ENCODE data around the gene PCSK6.

Gene PCSK6

GRCh38 chr15:101483462-101483861, 6.0 kb downstream of the PCSK6 start:
- DNase-seq (ENCODE audit: low read depth, low spot score) = no peak

GRCh38 chr15:101482526-101483371, 6.8 kb downstream of the PCSK6 start:
- DNase-seq (ENCODE audit: low read depth, low spot score) = no peak

- DNase-seq (ENCODE audit: low read depth, low spot score) = no peak
Measured at GRCh38 chr15:101481917-101482525, 7.5 kb downstream of the PCSK6 start.

GRCh38 chr15:101481381-101481705, 8.2 kb downstream of the PCSK6 start:
- no peak for DNase-seq (ENCODE audit: low read depth, low spot score)

- no peak for DNase-seq (ENCODE audit: low read depth, low spot score)
Measured at GRCh38 chr15:101480613-101481380, 8.7 kb downstream of the PCSK6 start.

- DNase-seq (ENCODE audit: low read depth, low spot score) = no peak
Measured at GRCh38 chr15:101479851-101480612, 9.5 kb downstream of the PCSK6 start.

GRCh38 chr15:101479342-101479845, 10.1 kb downstream of the PCSK6 start:
- no peak for DNase-seq (ENCODE audit: low read depth, low spot score)

GRCh38 chr15:101478701-101479341, 10.7 kb downstream of the PCSK6 start:
- no peak for DNase-seq (ENCODE audit: low read depth, low spot score)

GRCh38 chr15:101477851-101478362, 11.6 kb downstream of the PCSK6 start:
- peak; percentile 11 for DNase-seq (ENCODE audit: low read depth, low spot score)

- DNase-seq (ENCODE audit: low read depth, low spot score) = no peak
Measured at GRCh38 chr15:101476756-101477155, 12.8 kb downstream of the PCSK6 start.

GRCh38 chr15:101474983-101475382, 14.5 kb downstream of the PCSK6 start:
- no peak for DNase-seq (ENCODE audit: low read depth, low spot score)

GRCh38 chr15:101474233-101474632, 15.3 kb downstream of the PCSK6 start:
- DNase-seq (ENCODE audit: low read depth, low spot score) = no peak

GRCh38 chr15:101472033-101472432, 17.5 kb downstream of the PCSK6 start:
- no peak for DNase-seq (ENCODE audit: low read depth, low spot score)

GRCh38 chr15:101470548-101471239, 18.8 kb downstream of the PCSK6 start:
- no peak for DNase-seq (ENCODE audit: low read depth, low spot score)

- DNase-seq (ENCODE audit: low read depth, low spot score) = no peak
Measured at GRCh38 chr15:101469520-101470288, 19.8 kb downstream of the PCSK6 start.

- no peak for DNase-seq (ENCODE audit: low read depth, low spot score)
Measured at GRCh38 chr15:101466188-101466587, 23.3 kb downstream of the PCSK6 start.

GRCh38 chr15:101464999-101465669, 24.4 kb downstream of the PCSK6 start:
- DNase-seq (ENCODE audit: low read depth, low spot score) = no peak

GRCh38 chr15:101464256-101464998, 25.1 kb downstream of the PCSK6 start:
- no peak for DNase-seq (ENCODE audit: low read depth, low spot score)
